ENCODE results near the gene IMPDH1.

- no peak for TF ChIP-seq CTCF (IDR thresholded peaks at IDR 0.05)
- peak in 1 of 4 donors; percentile 8 for TF ChIP-seq POLR2A (IDR thresholded peaks at IDR 0.05)
- TF ChIP-seq POLR2AphosphoS5 (IDR thresholded peaks at IDR 0.05), result no peak
These were observed 620 bp upstream of the IMPDH1 start for GRCh38 chr7:128410451-128410753.

Measured in upper lobe of left lung (tissue), 4 donors.